H9 (cell line): ENCODE results near the gene CRBN. TPM values are rescaled to one million over a fixed set of nuclear protein-coding genes. Genes with fewer than 3 reads are reported as not detected.

Experiments used
- DNase-seq: peaks from one replicate; pipeline ENCODE4 v3.0.0-alpha.2; 2017
- H2AFZ ChIP-seq: one replicate; pipeline ENCODE4 v1.6.1; 2013; ENCODE audit warnings: mild to moderate bottlenecking, low read length, control low read depth, moderate library complexity
- H2AK5ac ChIP-seq: 2 replicates; pipeline ENCODE4 v1.6.1; 2013; ENCODE audit warnings: low read length, control low read depth, mixed read lengths; ENCODE audit not compliant: insufficient read length
- H2BK120ac ChIP-seq: one replicate; pipeline ENCODE4 v1.6.1; 2013; ENCODE audit warnings: low read depth, mild to moderate bottlenecking, low read length, control low read depth, inconsistent platforms; ENCODE audit not compliant: poor library complexity, severe bottlenecking
- H2BK12ac ChIP-seq: 2 replicates; pipeline ENCODE4 v1.6.1; 2013; ENCODE audit warnings: low read length, control low read depth, mixed read lengths, low read depth; ENCODE audit not compliant: insufficient read length
- H2BK15ac ChIP-seq: 2 replicates; pipeline ENCODE4 v1.6.1; 2013; ENCODE audit warnings: low read depth, low read length, control low read depth
- H2BK20ac ChIP-seq: one replicate; pipeline ENCODE4 v1.6.1; 2013; ENCODE audit warnings: low read depth, mild to moderate bottlenecking, low read length, control low read depth, inconsistent platforms; ENCODE audit not compliant: poor library complexity, severe bottlenecking
- H2BK5ac ChIP-seq: 2 replicates; pipeline ENCODE4 v1.6.1; 2013; ENCODE audit warnings: low read length, control low read depth, mixed read lengths; ENCODE audit not compliant: insufficient read length
- H3K14ac ChIP-seq: 2 replicates; pipeline ENCODE4 v1.6.1; 2013; ENCODE audit warnings: low read length, control low read depth; ENCODE audit not compliant: insufficient read depth
- H3K18ac ChIP-seq: 2 replicates; pipeline ENCODE4 v1.6.1; 2013; ENCODE audit warnings: low read depth, mild to moderate bottlenecking, mixed read lengths, low read length, control low read depth; ENCODE audit not compliant: insufficient read length
- H3K23ac ChIP-seq: 2 replicates; pipeline ENCODE4 v1.6.1; 2013; ENCODE audit warnings: low read length, control low read depth, mixed read lengths, low read depth; ENCODE audit not compliant: insufficient read length
- H3K23me2 ChIP-seq: 2 replicates; pipeline ENCODE4 v1.6.1; 2013; ENCODE audit warnings: low read depth, mild to moderate bottlenecking, mixed read lengths, low read length, control low read depth; ENCODE audit not compliant: insufficient read length, poor library complexity, severe bottlenecking
- H3K27ac ChIP-seq: 2 replicates; pipeline ENCODE4 v1.5.1; 2013; ENCODE audit warnings: low read length, control low read depth, mixed read lengths, low read depth; ENCODE audit not compliant: insufficient read length
- H3K27me3 ChIP-seq: 2 replicates; pipeline ENCODE4 v1.6.1; 2013; ENCODE audit warnings: low read length, control low read depth, inconsistent platforms; ENCODE audit not compliant: insufficient read depth
- H3K4ac ChIP-seq: 2 replicates; pipeline ENCODE4 v1.6.1; 2013; ENCODE audit warnings: low read depth, mild to moderate bottlenecking, control low read depth, inconsistent platforms, low read length, moderate library complexity
- H3K4me1 ChIP-seq: 2 replicates; pipeline ENCODE4 v1.6.1; 2013; ENCODE audit warnings: low read length, control low read depth, inconsistent platforms; ENCODE audit not compliant: insufficient read depth
- H3K4me2 ChIP-seq: 2 replicates; pipeline ENCODE4 v1.6.1; 2013; ENCODE audit warnings: low read length, control low read depth, mixed read lengths; ENCODE audit not compliant: insufficient read length, insufficient read depth
- H3K56ac ChIP-seq: 2 replicates; pipeline ENCODE4 v1.6.1; 2013; ENCODE audit warnings: low read depth, mild to moderate bottlenecking, mixed read lengths, low read length, control low read depth; ENCODE audit not compliant: insufficient read length
- H3K79me1 ChIP-seq: 2 replicates; pipeline ENCODE4 v1.6.1; 2013; ENCODE audit warnings: low read depth, mild to moderate bottlenecking, moderate library complexity, low read length, control low read depth, inconsistent platforms; ENCODE audit not compliant: insufficient read depth, poor library complexity, severe bottlenecking
- H3K79me2 ChIP-seq: 2 replicates; pipeline ENCODE4 v1.6.1; 2013; ENCODE audit warnings: low read length, control low read depth, inconsistent platforms; ENCODE audit not compliant: insufficient read depth
- H3K9ac ChIP-seq: 2 replicates; pipeline ENCODE4 v1.6.1; 2013; ENCODE audit warnings: low read length, control low read depth, mixed read lengths; ENCODE audit not compliant: insufficient read length; ENCODE audit errors: extremely low read depth
- H3K9me3 ChIP-seq: one replicate; pipeline ENCODE4 v1.6.1; 2013; ENCODE audit warnings: low read depth, low read length, inconsistent platforms; ENCODE audit not compliant: control insufficient read depth
- H3T11ph ChIP-seq: one replicate; pipeline ENCODE4 v1.6.1; 2013; ENCODE audit warnings: mild to moderate bottlenecking, low read length, control low read depth, inconsistent platforms
- H4K20me1 ChIP-seq: one replicate; pipeline ENCODE4 v1.6.1; 2013; ENCODE audit not compliant: control insufficient read depth, insufficient read length, insufficient read depth
- H4K5ac ChIP-seq: 2 replicates; pipeline ENCODE4 v1.6.1; 2013; ENCODE audit warnings: low read depth, mild to moderate bottlenecking, mixed read lengths, low read length, control low read depth; ENCODE audit not compliant: insufficient read length
- H4K8ac ChIP-seq: replicated peaks from 2 replicates; pipeline ENCODE4 v1.6.1; 2013; ENCODE audit warnings: low read length, control low read depth, mixed read lengths, low read depth; ENCODE audit not compliant: insufficient read length
- H4K91ac ChIP-seq: 2 replicates; pipeline ENCODE4 v1.6.1; 2013; ENCODE audit warnings: low read depth, mild to moderate bottlenecking, moderate library complexity, mixed read lengths, low read length, control low read depth; ENCODE audit not compliant: insufficient read length
- H3K27ac Mint-ChIP-seq, 3 experiments: 2 replicates in 2 of 3; 3 replicates in 1 of 3; pipeline ENCODE4 v1.8.0; 2020 to 2021; ENCODE audit warnings: mixed read lengths in 3 of 3, mild to moderate bottlenecking in 1 of 3, moderate library complexity in 1 of 3
- H3K27me3 Mint-ChIP-seq: 2 replicates; pipeline ENCODE4 v1.8.0; 2021; ENCODE audit warnings: low read depth, mild to moderate bottlenecking, moderate library complexity, mixed read lengths
- H3K36me3 Mint-ChIP-seq, 3 experiments: 2 replicates in 2 of 3; 3 replicates in 1 of 3; pipeline ENCODE4 v1.8.0; 2020 to 2021; ENCODE audit warnings: low read depth in 3 of 3, mixed read lengths in 3 of 3; ENCODE audit not compliant: insufficient read depth in 1 of 3
- H3K4me1 Mint-ChIP-seq, 2 experiments: 2 replicates each; pipeline ENCODE4 v1.8.0; 2020; ENCODE audit warnings: mixed read lengths in 2 of 2
- H3K4me3 Mint-ChIP-seq, 2 experiments: 2 replicates in 1 of 2; 3 replicates in 1 of 2; pipeline ENCODE4 v1.8.0; 2020 to 2021; ENCODE audit warnings: mild to moderate bottlenecking in 2 of 2, mixed read lengths in 2 of 2, moderate library complexity in 1 of 2
- H3K9me3 Mint-ChIP-seq, 2 experiments: 2 replicates in 1 of 2; 3 replicates in 1 of 2; pipeline ENCODE4 v1.8.0; 2020; ENCODE audit warnings: mild to moderate bottlenecking in 2 of 2, mixed read lengths in 2 of 2, moderate library complexity in 1 of 2
- CTCF ChIP-seq: fragments of 200-600 bp; sonication (generic); conservative IDR thresholded peaks from 3 replicates; pipeline ENCODE4 v1.8.0; 2021; ENCODE audit warnings: antibody characterized with exemption, mild to moderate bottlenecking
- WGBS: extraction: QIAGEN DNeasy Blood & Tissue Kit; methylation state at CpG from one replicate; pipeline ENCODE4 v1.1.7; 2013; ENCODE audit warnings: missing lambda C conversion rate, low lambda C conversion rate, mixed read lengths; ENCODE audit not compliant: insufficient read length; ENCODE audit errors: extremely low coverage; 5-methylcytosine and 5-hydroxymethylcytosine counted together
- total RNA-seq: library from RNA; stranded (reverse); gene quantifications from 2 replicates; pipeline ENCODE4 v1.2.1, GENCODE V29; 2021

Gene CRBN
- total RNA-seq, 1 experiment from 2014 or later, result 40.2 TPM

GRCh38 chr3:3196148-3196861 is 16.8 kb upstream of the CRBN start:
- Histone ChIP-seq H2BK5ac (no peak overlapping the region), H2BK20ac (no peak overlapping the region), H3T11ph (no peak overlapping the region), H2BK12ac (no peak overlapping the region), H3K4me2 (no peak overlapping the region), H4K8ac (no peak overlapping the region), H2AK5ac (no peak overlapping the region), H4K5ac (no peak overlapping the region), H2BK120ac (no peak overlapping the region), H3K23me2 (no peaks in the 10 kb centered on the region), H3K14ac (no peak overlapping the region), H3K27me3 (no peaks in the 10 kb centered on the region), H4K20me1 (no peaks in the 10 kb centered on the region), H3K79me1 (no peaks in the 10 kb centered on the region), H3K9ac (no peak overlapping the region), H3K4me1 (no peaks in the 10 kb centered on the region), H3K79me2 (no peaks in the 10 kb centered on the region), H3K9me3 (no peaks in the 10 kb centered on the region), H3K56ac (no peak overlapping the region), H3K23ac (no peak overlapping the region), H3K27ac (no peak overlapping the region), H3K18ac (no peak overlapping the region), H3K4ac (no peak overlapping the region), H2BK15ac (no peak overlapping the region), H2AFZ (no peak overlapping the region), H4K91ac (no peak overlapping the region)
- 0 out of 4 replicates have a peak, but pooled peaks cover 0 to 2% of the 10 kb centered on the region in 2 experiments for H3K4me1 Mint-ChIP-seq
- DNase-seq, result peak; percentile 34
- H3K9me3 Mint-ChIP-seq, result no peaks in the 10 kb centered on the region
- no peak overlapping the region for H3K4me3 Mint-ChIP-seq
- H3K36me3 Mint-ChIP-seq, result no peaks in the 10 kb centered on the region
- TF ChIP-seq CTCF, result peak; percentile 82
- no CpG with 5 or more reads among the region's 6 CpGs for WGBS
- H3K27me3 Mint-ChIP-seq, result peaks cover 11% of the 10 kb centered on the region
- no peak overlapping the region for H3K27ac Mint-ChIP-seq
